Uterus (tissue), 2 donors: ENCODE measurements around the gene SVIL.
"Not testable (repeated sequence)": the region's sequence is repeated elsewhere in the genome, so short reads cannot be mapped to it uniquely, and the experiment has no call there.

ENCODE experiments used
- CTCF ChIP-seq, 4 experiments: fragments of 200-600 bp in 2 of 4; fragments of 450-650 bp in 2 of 4; sonication (generic) in 2 of 4; IDR thresholded peaks; one replicate each; pipeline ENCODE4 v1.5.1; 2016 to 2019; ENCODE audit warnings: antibody characterized with exemption in 4 of 4, mild to moderate bottlenecking in 2 of 4, moderate library complexity in 1 of 4
- POLR2A ChIP-seq, 2 donors: fragments of 450-650 bp; IDR thresholded peaks; one replicate each; pipeline ENCODE4 v1.6.1; 2016; ENCODE audit warnings: antibody characterized with exemption in 2 of 2, mild to moderate bottlenecking in 1 of 2, moderate library complexity in 1 of 2

- not testable (repeated sequence) for TF ChIP-seq CTCF, POLR2A (IDR thresholded peaks at IDR 0.05)
Measured at GRCh38 chr10:29553116-29553515, 81.7 kb downstream of the SVIL start.
